HG02798 (cell line): ENCODE results near the gene RASGRF1.
"Not testable (repeated sequence)": the region's sequence is repeated elsewhere in the genome, so short reads cannot be mapped to it uniquely, and the experiment has no call there.

Source experiments
- ATAC-seq: cut with Tn5 transposase; IDR thresholded peaks from one replicate; pipeline ENCODE4 v1.9.1; 2021; ENCODE audit warnings: mild to moderate bottlenecking; ENCODE audit not compliant: unreplicated experiment, poor library complexity

Gene RASGRF1, protein sequence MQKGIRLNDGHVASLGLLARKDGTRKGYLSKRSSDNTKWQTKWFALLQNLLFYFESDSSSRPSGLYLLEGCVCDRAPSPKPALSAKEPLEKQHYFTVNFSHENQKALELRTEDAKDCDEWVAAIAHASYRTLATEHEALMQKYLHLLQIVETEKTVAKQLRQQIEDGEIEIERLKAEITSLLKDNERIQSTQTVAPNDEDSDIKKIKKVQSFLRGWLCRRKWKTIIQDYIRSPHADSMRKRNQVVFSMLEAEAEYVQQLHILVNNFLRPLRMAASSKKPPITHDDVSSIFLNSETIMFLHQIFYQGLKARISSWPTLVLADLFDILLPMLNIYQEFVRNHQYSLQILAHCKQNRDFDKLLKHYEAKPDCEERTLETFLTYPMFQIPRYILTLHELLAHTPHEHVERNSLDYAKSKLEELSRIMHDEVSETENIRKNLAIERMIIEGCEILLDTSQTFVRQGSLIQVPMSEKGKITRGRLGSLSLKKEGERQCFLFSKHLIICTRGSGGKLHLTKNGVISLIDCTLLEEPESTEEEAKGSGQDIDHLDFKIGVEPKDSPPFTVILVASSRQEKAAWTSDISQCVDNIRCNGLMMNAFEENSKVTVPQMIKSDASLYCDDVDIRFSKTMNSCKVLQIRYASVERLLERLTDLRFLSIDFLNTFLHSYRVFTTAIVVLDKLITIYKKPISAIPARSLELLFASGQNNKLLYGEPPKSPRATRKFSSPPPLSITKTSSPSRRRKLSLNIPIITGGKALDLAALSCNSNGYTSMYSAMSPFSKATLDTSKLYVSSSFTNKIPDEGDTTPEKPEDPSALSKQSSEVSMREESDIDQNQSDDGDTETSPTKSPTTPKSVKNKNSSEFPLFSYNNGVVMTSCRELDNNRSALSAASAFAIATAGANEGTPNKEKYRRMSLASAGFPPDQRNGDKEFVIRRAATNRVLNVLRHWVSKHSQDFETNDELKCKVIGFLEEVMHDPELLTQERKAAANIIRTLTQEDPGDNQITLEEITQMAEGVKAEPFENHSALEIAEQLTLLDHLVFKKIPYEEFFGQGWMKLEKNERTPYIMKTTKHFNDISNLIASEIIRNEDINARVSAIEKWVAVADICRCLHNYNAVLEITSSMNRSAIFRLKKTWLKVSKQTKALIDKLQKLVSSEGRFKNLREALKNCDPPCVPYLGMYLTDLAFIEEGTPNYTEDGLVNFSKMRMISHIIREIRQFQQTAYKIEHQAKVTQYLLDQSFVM (N-terminal part only)

GRCh38 chr15:79090487-79091203 is at the start of gene RASGRF1:
Gene RASGRF1, minus strand, starts transcription at chr15:79090780. Its CDS starts 282 bp downstream, at chr15:79090498.
- no peak for ATAC-seq

- no peak for ATAC-seq
These were observed 46.0 kb upstream of the RASGRF1 start for GRCh38 chr15:79136434-79137046.

DNA sequence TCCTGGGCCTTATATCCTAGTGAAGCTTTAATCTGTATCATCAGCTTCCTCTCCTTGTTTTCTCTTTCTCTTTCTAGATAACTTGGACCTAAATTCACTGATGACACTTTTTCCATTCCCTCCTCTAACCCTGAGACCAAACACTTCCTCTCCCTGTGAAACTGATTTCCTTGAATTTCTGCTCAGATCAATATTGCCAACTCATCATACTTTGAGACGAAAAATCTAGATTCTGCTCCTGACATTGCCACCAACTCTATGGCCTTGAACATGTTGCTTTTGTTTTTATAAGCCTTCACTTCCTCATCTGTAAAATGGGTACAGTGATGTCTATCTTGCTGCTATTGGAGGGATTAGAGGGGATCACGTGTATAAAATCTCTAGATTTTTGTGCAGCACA is 42.7 kb upstream of the RASGRF1 start:
- ATAC-seq, result no peak

DNA sequence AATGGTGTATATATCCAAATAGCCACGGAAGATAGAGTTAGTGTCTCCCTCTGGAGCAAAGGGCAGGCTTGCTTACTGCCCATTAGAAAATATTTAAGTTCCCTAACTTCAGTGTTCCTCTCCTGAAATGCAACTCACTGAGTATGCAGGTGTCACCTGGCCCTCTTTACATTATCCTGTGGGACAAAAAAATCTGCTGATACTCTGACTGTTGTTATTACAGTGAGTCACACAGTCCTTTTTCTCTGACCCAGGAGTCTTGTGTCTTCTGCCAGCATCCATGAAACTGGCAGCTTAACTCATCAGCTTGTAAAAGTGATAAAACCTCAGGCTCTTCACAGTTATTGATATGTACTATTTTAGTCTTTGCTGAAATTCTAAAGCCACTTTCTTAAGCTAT is 42.2 kb upstream of the RASGRF1 start:
- no peak for ATAC-seq

GRCh38 chr15:79132361-79132760 is 41.8 kb upstream of the RASGRF1 start:
- ATAC-seq, result no peak

GRCh38 chr15:79130535-79131130 is 40.1 kb upstream of the RASGRF1 start:
- ATAC-seq, result no peak

DNA sequence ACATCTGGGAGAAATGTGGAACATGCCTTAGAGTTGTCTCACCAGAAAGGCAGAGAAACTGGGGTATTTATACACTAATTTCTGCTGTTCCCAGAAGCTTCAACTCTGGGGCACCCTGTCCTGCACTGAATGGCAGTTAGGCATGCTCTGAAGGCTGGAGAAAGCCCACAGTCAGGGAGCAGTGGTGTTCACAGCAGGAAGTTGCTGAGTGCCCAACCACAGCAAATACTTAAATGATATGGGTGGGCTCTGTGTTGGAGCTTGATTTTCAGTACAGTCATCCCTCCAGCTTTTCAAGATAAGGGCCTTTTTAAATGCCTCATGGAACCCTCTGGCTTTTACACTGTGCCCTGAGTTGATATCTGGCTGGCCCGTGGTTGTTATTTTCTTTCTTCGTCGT is 38.7 kb upstream of the RASGRF1 start:
- ATAC-seq, result no peak

- no peak for ATAC-seq
These were observed 38.0 kb upstream of the RASGRF1 start for GRCh38 chr15:79128556-79128955.

- no peak for ATAC-seq
These were observed 33.8 kb upstream of the RASGRF1 start for GRCh38 chr15:79124388-79124787.

GRCh38 chr15:79122991-79123390 is 32.4 kb upstream of the RASGRF1 start:
- ATAC-seq, result no peak

- ATAC-seq, result no peak
These were observed 31.8 kb upstream of the RASGRF1 start for GRCh38 chr15:79122391-79122790.

- ATAC-seq, result no peak
These were observed 31.0 kb upstream of the RASGRF1 start for GRCh38 chr15:79121571-79121970.

DNA sequence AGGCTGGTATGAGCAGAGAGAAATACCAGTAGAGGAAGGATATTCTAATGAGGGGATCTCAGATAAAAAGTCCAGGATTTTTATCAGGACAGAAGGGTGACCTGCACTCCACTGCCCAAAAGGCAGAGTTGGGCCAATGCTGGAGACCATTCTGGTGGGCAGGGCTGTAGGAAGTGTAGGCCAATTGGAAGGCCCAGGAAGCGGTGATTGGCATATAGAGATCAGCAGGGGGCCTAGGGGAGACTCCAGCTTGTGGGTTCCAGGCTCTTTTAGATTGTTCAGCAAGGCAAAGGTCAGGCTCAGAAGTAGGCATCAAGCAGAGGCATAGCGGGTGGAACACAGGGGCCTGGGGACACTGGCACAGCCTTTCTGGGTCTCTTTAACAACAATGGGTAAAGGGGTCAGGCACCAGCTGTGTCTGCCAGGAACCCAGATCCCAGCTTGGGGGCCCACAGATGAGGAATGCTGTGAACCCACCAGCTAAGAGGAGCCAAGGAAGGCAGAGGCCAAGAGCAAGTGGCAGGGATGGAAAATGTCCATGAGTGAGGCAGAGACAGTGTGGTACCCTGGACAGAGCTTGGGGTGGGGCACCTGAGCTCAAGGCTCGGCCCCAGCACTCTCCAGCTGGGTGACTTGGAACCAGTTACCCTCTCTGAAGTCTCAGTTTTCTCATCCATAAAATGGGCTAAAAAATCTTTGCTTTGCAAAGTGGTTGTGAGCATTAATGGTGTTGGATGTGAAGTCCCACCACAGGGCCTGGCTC is 27.0 kb upstream of the RASGRF1 start:
- ATAC-seq, result no peak

GRCh38 chr15:79116771-79117170 is 26.2 kb upstream of the RASGRF1 start:
- no peak for ATAC-seq

DNA sequence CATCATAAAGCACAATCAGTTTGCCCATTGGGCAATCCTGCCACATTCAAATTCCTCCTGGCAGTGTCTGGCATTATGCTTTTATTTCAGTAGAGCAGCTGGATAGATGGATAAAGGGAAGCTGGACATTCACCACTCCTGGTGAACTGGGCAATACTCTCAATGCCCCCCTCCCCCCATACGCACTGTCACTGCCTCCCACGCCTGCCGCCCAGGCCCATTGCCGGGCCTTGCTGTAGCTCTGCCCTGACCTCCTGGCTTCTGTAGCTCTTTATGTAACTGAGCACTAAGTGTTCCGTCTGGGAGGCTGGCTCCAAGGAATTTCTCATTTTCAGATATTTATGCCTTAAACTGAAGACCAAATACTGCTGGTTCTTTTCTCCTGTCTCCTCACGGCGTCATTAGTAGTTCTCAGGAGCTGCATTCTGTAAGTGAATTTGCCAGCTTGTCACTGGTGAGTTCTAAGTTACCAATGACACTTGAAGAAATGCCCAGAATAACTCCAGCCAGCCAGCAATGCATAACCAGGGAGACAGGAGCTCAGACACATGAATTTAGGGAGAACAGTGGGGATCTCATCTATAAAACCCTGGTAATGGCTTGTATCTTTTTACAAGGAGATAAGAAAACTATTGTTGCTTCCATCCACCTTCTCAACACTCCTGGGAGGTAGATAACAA is 25.5 kb upstream of the RASGRF1 start:
- ATAC-seq, result no peak

- no peak for ATAC-seq
These were observed 23.3 kb upstream of the RASGRF1 start for GRCh38 chr15:79113831-79114230.

- ATAC-seq, result not testable (repeated sequence)
These were observed 20.8 kb upstream of the RASGRF1 start for GRCh38 chr15:79111404-79111803.

GRCh38 chr15:79105141-79105540 is 14.6 kb upstream of the RASGRF1 start:
- ATAC-seq, result no peak
